Endothelial cell of umbilical vein (primary cell): ENCODE results near the gene RNASEH2B. TPM values are rescaled to one million over a fixed set of nuclear protein-coding genes. Genes with fewer than 3 reads are reported as not detected.

Experiments used
- BruUV-seq: library from RNA; stranded (reverse); fragments of 400-500 nt; replicated peaks from 2 replicates; lab custom pipeline; 2021; lab: Mats Ljungman, UMichigan
- CTCF ChIA-PET: fragments of 300-600, 350-600 bp; sonication (Branson Sonifier 250); formaldehyde crosslinking; loops from one replicate; lab custom pipeline; 2021; ENCODE audit warnings: antibody characterized with exemption, inconsistent platforms; lab: Charles Lee
- POLR2A ChIA-PET: fragments of 300-600, 350-600 bp; sonication (Branson Sonifier 250); formaldehyde crosslinking; loops from one replicate; lab custom pipeline; 2021; ENCODE audit warnings: antibody characterized with exemption, inconsistent platforms; lab: Charles Lee
- DNase-seq: peaks from one replicate; pipeline ENCODE4 v3.0.0-alpha.2; 2011; ENCODE audit warnings: low read depth, low spot score
- FAIRE-seq: peaks from 2 replicates; lab custom pipeline; 2011; peaks lifted over from hg19 to GRCh38; lab: Jason Lieb, UNC
- H2AFZ ChIP-seq: 2 replicates; pipeline ENCODE4 v1.6.0; 2012; ENCODE audit warnings: low read depth, low read length, control low read depth, inconsistent platforms
- H3K27ac ChIP-seq: 2 replicates; pipeline ENCODE4 v1.5.1; 2011; ENCODE audit warnings: low read depth, mild to moderate bottlenecking, control low read depth, low read length, moderate library complexity; ENCODE audit not compliant: insufficient read depth
- H3K27me3 ChIP-seq, 2 experiments: 2 replicates each; pipeline versions ENCODE4 v1.6.0 to v1.6.1; 2011; ENCODE audit warnings: low read length in 2 of 2, mixed read lengths in 1 of 2; ENCODE audit not compliant: control insufficient read depth in 2 of 2, insufficient read depth in 2 of 2
- H3K36me3 ChIP-seq, 2 experiments: 2 replicates in 1 of 2; 3 replicates in 1 of 2; pipeline ENCODE4 v1.5.1; 2011; ENCODE audit warnings: low read length in 2 of 2, mild to moderate bottlenecking in 1 of 2, moderate library complexity in 1 of 2; ENCODE audit not compliant: control insufficient read depth in 2 of 2, insufficient read depth in 2 of 2; ENCODE audit errors: extremely low read depth in 1 of 2
- H3K4me1 ChIP-seq: 3 replicates; pipeline ENCODE4 v1.5.1; 2011; ENCODE audit warnings: mild to moderate bottlenecking, low read length; ENCODE audit not compliant: control insufficient read depth, insufficient read depth; ENCODE audit errors: extremely low read depth
- H3K4me2 ChIP-seq: 2 replicates; pipeline ENCODE4 v1.6.1; 2011; ENCODE audit warnings: low read length, control low read depth, mixed read lengths; ENCODE audit not compliant: insufficient read depth
- H3K4me3 ChIP-seq, 3 experiments: fragments of 200-600 bp in 1 of 3; sonication (generic), shearing (Covaris generic) in 1 of 3; replicated peaks in 1 of 3; 2 replicates each; pipeline ENCODE4 v1.5.1; 2011 to 2016; ENCODE audit warnings: control low read depth in 3 of 3, low read length in 3 of 3, mild to moderate bottlenecking in 2 of 3, inconsistent platforms in 1 of 3, low read depth in 1 of 3, moderate library complexity in 1 of 3; ENCODE audit not compliant: insufficient read depth in 1 of 3
- H3K79me2 ChIP-seq: 2 replicates; pipeline ENCODE4 v1.6.0; 2012; ENCODE audit warnings: low read length, inconsistent platforms; ENCODE audit not compliant: control insufficient read depth, insufficient read depth
- H3K9ac ChIP-seq: replicated peaks from 2 replicates; pipeline ENCODE3; 2011; ENCODE audit warnings: low read length, control low read depth; ENCODE audit not compliant: insufficient read depth; ENCODE audit errors: extremely low read depth
- H3K9me1 ChIP-seq: replicated peaks from 3 replicates; pipeline ENCODE4 v1.6.0; 2011; ENCODE audit warnings: mild to moderate bottlenecking, low read length; ENCODE audit not compliant: control insufficient read depth, insufficient read depth; ENCODE audit errors: extremely low read depth
- H3K9me3 ChIP-seq: replicated peaks from 2 replicates; pipeline ENCODE4 v1.5.1; 2012; ENCODE audit warnings: low read length, inconsistent platforms; ENCODE audit not compliant: control insufficient read depth, insufficient read depth
- H4K20me1 ChIP-seq: replicated peaks from 2 replicates; pipeline ENCODE3; 2011; ENCODE audit warnings: mild to moderate bottlenecking, low read length; ENCODE audit not compliant: control insufficient read depth, insufficient read depth; ENCODE audit errors: extremely low read depth
- EZH2 ChIP-seq: IDR thresholded peaks from 2 replicates; pipeline ENCODE4 v1.6.1; 2012; ENCODE audit warnings: borderline replicate concordance, low read depth, mild to moderate bottlenecking, moderate library complexity, low read length, inconsistent platforms; ENCODE audit not compliant: severe bottlenecking
- FOS ChIP-seq: IDR thresholded peaks from 2 replicates; pipeline ENCODE4 v1.6.1; 2011; ENCODE audit warnings: mild to moderate bottlenecking, low read length, moderate library complexity, borderline replicate concordance; ENCODE audit not compliant: insufficient read depth
- GATA2 ChIP-seq: IDR thresholded peaks from 2 replicates; pipeline ENCODE4 v1.7.0; 2011; ENCODE audit warnings: low read depth, mild to moderate bottlenecking, moderate library complexity, mixed read lengths, low read length; ENCODE audit not compliant: insufficient read length, insufficient read depth
- JUN ChIP-seq: IDR thresholded peaks from 2 replicates; pipeline ENCODE4 v1.6.1; 2011; ENCODE audit warnings: borderline replicate concordance, low read depth; ENCODE audit not compliant: insufficient read length, insufficient read depth
- MAX ChIP-seq: IDR thresholded peaks from 2 replicates; pipeline ENCODE4 v1.6.1; 2011; ENCODE audit not compliant: insufficient read depth, insufficient read length
- MYC ChIP-seq: IDR thresholded peaks from one replicate; pipeline ENCODE4 v1.6.1; 2011; ENCODE audit warnings: mild to moderate bottlenecking, low read depth, low read length
- POLR2A ChIP-seq: IDR thresholded peaks from 2 replicates; pipeline ENCODE4 v1.6.1; 2012; ENCODE audit warnings: low read depth, mild to moderate bottlenecking, control low read depth, low read length
- POLR2AphosphoS5 ChIP-seq: IDR thresholded peaks from 2 replicates; pipeline ENCODE4 v1.6.1; 2012; ENCODE audit warnings: low read depth, mild to moderate bottlenecking, control low read depth, low read length, moderate library complexity; ENCODE audit not compliant: insufficient read depth
- dilution Hi-C: fragments of 300-500 bp; cut with MboI; formaldehyde crosslinking; loops from one replicate; pipeline ENCODE4 v1.15.0; 2019; ENCODE audit warnings: low sequenced_read_pairs; ENCODE audit not compliant: extremely low pct_ligation_motif_present
- intact Hi-C: fragments of 100-400 bp; cut with micrococcal nuclease; formaldehyde crosslinking; loops from one replicate; pipeline ENCODE4 v1.10.0; 2022
- polyA plus RNA-seq, 4 experiments: library from polyadenylated mRNA; depleted of rRNA in 3 of 4; stranded (reverse) in 3 of 4; unstranded in 1 of 4; fragments of >200 nt; gene quantifications; 2 replicates each; pipeline versions ENCODE4 v1.2.1 to v1.2.3, GENCODE V29; 2011 to 2012; ENCODE audit warnings: missing spikeins in 1 of 4
- total RNA-seq: library from RNA; stranded (reverse); gene quantifications from 2 replicates; pipeline ENCODE4 v1.2.3, GENCODE V29; 2021
- TF ChIP-seq, protein P1 (sequence below), 2 donors: IDR thresholded peaks; 1 replicate in 1 of 2; 2 replicates in 1 of 2; pipeline ENCODE4 v1.5.1; 2011; ENCODE audit warnings: low read length in 2 of 2, mild to moderate bottlenecking in 2 of 2, moderate library complexity in 2 of 2, control low read depth in 1 of 2, inconsistent platforms in 1 of 2, low read depth in 1 of 2; ENCODE audit not compliant: insufficient read depth in 1 of 2; ENCODE audit errors: extremely low read depth in 1 of 2

Gene RNASEH2B
- total and polyA plus RNA-seq, 2 donors (not counting 3 experiments of a cell fraction or from before 2014, with no cell fraction given) = 8.9 to 25.1 TPM

- no peaks in the 10 kb centered on the region for H3K9me3 ChIP-seq
- no peaks in the 10 kb centered on the region for H3K4me1 ChIP-seq
- BruUV-seq = no TSS peak
- H2AFZ ChIP-seq = no peak overlapping the region
- TF ChIP-seq FOS (no peak), JUN (no peak), MAX (no peak), MYC (no peak), GATA2 (no peak), POLR2A (no peak), EZH2 (no peak), POLR2AphosphoS5 (no peak)
- TF ChIP-seq, protein P1, sequence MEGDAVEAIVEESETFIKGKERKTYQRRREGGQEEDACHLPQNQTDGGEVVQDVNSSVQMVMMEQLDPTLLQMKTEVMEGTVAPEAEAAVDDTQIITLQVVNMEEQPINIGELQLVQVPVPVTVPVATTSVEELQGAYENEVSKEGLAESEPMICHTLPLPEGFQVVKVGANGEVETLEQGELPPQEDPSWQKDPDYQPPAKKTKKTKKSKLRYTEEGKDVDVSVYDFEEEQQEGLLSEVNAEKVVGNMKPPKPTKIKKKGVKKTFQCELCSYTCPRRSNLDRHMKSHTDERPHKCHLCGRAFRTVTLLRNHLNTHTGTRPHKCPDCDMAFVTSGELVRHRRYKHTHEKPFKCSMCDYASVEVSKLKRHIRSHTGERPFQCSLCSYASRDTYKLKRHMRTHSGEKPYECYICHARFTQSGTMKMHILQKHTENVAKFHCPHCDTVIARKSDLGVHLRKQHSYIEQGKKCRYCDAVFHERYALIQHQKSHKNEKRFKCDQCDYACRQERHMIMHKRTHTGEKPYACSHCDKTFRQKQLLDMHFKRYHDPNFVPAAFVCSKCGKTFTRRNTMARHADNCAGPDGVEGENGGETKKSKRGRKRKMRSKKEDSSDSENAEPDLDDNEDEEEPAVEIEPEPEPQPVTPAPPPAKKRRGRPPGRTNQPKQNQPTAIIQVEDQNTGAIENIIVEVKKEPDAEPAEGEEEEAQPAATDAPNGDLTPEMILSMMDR (IDR thresholded peaks at IDR 0.05; ENCODE audit: extremely low read depth in 1 of 2, insufficient read depth in 1 of 2, low read depth in 1 of 2, low read length in 2 of 2) = no peak
- CTCF ChIA-PET = interaction anchor here (1.3 kb wide), 1 partner anchor 10 kb away, joined by 3 read pairs; no protein-coding TSS in a partner anchor
- H3K27ac ChIP-seq = no peak overlapping the region
- DNase-seq (no peak), FAIRE-seq (no peak)
- H3K9ac ChIP-seq = no peak overlapping the region
- H3K4me2 ChIP-seq = no peak overlapping the region
- no peak overlapping the region for H3K4me3 ChIP-seq
- peaks cover 5% of the 10 kb centered on the region for H3K79me2 ChIP-seq
- no peaks in the 10 kb centered on the region for H3K27me3 ChIP-seq
- POLR2A ChIA-PET = no interaction called here
- intact Hi-C loops = no loop called here
- H4K20me1 ChIP-seq = no peaks in the 10 kb centered on the region
- H3K9me1 ChIP-seq = no peaks in the 10 kb centered on the region
- H3K36me3 ChIP-seq = peaks cover 0 to 4% of the 10 kb centered on the region in 2 experiments
- dilution Hi-C loops = no loop called here
Measured at GRCh38 chr13:50928102-50928501, 18.5 kb downstream of the RNASEH2B start.
